ENCODE data around the gene RHBDL2.
"Not testable (repeated sequence)": the region's sequence is repeated elsewhere in the genome, so short reads cannot be mapped to it uniquely, and the experiment has no call there.

The RHBDL2 gene

GRCh38 chr1:38873027-38873969 lies 68.3 kb downstream of the RHBDL2 start, which contains the start of gene MYCBP:
Gene MYCBP, minus strand, starts transcription at chr1:38873348. Its CDS starts 43 bp downstream, at chr1:38873305.
- DNase-seq: peak; percentile 98

DNA sequence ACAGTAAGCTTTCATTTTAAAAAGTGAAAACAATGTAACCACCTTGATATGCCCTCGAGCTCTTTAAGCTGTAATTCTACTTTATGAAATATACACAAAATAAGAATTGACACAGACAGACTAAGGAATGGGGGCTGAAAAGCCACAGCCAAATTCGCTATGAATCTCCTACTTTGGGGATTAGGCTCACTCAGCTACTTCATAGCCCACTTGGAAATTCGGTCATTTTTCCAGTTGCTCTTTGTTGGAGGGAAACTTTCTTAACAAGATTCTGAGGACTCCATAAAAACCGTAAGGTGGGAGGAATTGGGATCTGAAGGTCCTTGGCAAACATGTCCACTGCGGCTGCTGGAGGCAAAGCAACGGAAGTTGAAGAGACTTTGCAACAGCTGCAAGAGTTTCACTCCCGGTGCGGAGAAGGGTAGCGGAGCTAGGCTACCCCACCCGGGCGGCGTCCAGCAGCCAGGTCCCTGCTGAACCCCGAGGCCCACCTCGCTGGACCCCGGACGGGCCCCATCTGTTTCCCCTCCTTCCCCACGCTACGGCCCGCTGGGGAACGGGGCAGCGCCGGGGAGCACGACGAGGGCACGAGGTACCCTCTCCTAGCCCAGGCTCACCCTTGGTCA lies 69.1 kb downstream of the RHBDL2 start:
- peak; percentile 55 for DNase-seq

GRCh38 chr1:38870996-38871395 lies 70.6 kb downstream of the RHBDL2 start:
- DNase-seq: no peak

- DNase-seq: no peak
Observed at GRCh38 chr1:38867208-38867607, 74.4 kb downstream of the RHBDL2 start.

- DNase-seq: no peak
Observed at GRCh38 chr1:38865112-38865715, 76.4 kb downstream of the RHBDL2 start.

DNA sequence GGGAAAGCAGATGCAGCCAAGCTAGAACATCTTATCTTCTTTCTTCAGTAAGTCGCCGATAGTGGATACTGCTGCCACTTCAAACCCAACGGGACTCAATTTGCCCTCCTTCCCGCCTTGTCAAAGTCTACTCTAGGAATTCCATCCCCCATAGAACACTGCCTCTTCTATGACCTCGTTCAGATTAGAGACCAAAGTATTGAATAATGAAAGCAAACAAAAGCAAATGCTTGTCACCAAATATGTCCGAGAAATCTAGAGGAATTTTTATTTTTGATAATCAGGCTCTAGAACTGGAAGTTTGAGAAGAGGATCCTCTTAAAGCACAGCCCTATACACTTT lies 81.2 kb downstream of the RHBDL2 start:
- no peak for DNase-seq

DNA sequence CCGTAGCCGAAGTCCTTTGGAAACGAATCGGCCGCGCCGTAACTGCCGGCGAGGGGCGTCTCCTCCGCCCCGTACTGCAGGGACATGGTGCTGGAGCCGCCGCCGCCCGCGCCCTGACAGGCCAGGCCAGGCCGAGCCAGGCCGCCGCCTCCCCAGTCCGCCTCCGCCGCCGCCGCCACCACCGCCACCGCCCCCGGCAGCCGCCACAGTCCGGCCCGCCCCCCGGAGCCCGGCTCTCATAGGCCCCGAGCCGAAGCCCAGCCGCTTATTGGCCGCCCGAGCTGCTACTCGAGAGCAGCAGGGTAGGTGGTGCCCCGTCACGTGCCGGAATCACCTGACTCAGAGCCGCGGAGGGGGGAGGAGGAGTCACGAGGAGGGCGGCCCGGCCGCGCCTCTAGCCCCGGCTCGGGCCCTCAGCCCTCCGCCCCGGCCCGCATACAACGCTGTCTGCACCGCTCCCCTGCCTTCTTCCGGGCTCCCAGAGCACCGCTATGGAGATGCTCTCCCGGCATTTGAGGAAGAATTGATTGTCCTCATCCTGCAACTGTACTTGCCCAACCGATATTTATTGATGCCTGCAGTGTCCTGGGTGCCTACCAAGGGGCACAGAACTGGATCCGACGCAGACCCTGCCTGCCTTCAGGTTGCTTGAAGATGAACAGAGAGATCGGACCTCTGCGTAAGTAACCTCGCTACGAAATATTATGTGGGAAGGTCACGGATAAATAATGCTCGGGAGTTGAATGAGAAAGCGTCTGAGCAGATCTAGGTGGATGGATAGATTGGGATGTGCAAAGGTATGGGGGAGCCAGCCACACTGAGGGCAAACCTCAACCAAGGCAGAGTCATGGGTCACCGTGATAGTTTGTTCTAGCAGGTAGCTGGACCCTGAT lies 81.8 kb downstream of the RHBDL2 start, which contains the start of gene RRAGC:
RRAGC (minus strand) TSS at position 212 of the 893 bp plus-strand sequence; CDS start at position 86, 126 bp downstream.
- DNase-seq: peak; percentile 100

- DNase-seq: peak; percentile 76
Observed at GRCh38 chr1:38858833-38859560, 82.6 kb downstream of the RHBDL2 start.

DNA sequence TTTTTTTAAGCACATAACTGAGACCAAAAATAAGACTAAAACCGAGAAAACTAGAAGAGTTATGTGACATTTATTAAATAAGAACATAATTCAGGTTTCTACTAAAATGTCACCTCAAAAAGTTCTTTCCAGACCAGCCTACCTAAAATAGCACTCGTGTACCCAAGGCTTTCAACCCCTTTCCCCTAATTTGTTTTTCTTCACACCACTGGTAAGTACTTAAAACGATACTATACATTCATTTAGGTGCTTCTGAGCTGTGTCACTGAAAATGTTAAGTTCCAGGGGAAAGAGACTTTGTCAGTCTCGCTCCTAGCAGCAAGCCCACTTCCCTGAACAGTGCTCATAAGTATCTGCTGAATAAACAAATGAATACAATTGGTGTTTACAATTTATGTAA lies 88.8 kb downstream of the RHBDL2 start:
- DNase-seq: no peak

GRCh38 chr1:38848071-38848470 lies 93.6 kb downstream of the RHBDL2 start:
- no peak for DNase-seq

DNA sequence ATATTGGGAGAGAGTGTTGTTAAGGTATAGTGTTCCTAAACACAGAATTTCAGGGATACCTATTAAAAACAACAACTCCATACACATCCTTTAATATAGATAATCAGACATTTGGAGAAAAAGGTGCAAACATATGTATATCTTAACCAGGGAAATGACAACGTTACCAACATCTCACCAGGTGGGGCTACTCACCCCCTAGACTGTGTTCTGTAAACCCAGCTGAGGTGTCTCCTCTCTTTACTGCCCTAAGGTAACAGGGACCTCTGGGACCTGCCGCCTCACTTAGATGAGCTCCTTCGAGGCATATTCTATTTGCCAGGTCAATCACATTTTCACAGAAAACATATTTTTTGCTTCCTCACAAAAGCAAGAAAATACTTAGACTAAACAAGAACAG lies 95.4 kb downstream of the RHBDL2 start:
- no peak for DNase-seq

- DNase-seq: not testable (repeated sequence)
Observed at GRCh38 chr1:38845088-38845487, 96.5 kb downstream of the RHBDL2 start.

- DNase-seq: no peak
Observed at GRCh38 chr1:38840281-38840680, 101.3 kb downstream of the RHBDL2 start.

GRCh38 chr1:38839363-38839762 lies 102.3 kb downstream of the RHBDL2 start:
- DNase-seq: no peak

- DNase-seq: not testable (repeated sequence)
Observed at GRCh38 chr1:38836316-38836715, 105.3 kb downstream of the RHBDL2 start.

All from islet precursor cell (in vitro differentiated cells).